ENCODE results near the gene SHMT2.
"Not testable (repeated sequence)": the region's sequence is repeated elsewhere in the genome, so short reads cannot be mapped to it uniquely, and the experiment has no call there.

SHMT2 gene

DNA sequence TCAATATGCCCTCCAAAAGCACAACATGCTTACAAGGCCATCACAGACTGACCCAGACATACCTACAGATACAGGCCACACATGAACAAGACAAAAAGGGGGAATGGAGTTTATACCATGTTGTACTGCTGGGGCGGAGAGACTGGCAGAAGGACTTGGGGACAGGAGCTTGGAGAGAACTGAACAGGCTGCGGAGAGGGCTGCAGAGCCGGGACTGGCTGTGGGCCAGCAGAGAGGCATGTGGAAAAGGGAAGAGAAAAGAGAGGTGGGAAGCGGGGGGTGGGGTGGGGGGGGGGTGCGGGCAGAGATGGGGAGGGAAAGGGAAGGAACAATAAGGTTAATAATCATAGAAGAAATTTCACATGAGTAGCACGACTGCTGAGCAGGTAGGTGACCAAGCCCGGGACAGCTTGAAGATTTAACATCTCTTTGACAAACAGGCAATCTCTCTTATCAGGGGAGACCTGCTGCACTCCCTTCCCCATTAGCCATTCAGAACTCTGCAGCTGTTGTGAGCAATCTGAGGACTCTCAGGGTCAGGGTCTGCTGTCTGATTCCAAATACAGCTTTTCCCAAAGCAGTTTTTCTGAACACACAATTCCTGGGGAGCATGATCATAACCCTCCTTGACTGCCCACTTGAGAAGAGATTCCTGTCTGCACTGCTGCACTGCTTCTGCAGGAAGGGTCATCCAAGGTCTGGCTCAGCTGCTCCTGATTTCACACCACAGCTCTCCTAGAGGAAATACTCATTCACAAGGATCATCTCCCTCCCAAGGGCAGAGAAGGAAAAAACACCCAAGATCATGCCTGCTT lies 43.0 kb downstream of the SHMT2 start:
- DNase-seq = no peak

- no peak for DNase-seq
Measured at GRCh38 chr12:57273516-57273915, 44.0 kb downstream of the SHMT2 start.

DNA sequence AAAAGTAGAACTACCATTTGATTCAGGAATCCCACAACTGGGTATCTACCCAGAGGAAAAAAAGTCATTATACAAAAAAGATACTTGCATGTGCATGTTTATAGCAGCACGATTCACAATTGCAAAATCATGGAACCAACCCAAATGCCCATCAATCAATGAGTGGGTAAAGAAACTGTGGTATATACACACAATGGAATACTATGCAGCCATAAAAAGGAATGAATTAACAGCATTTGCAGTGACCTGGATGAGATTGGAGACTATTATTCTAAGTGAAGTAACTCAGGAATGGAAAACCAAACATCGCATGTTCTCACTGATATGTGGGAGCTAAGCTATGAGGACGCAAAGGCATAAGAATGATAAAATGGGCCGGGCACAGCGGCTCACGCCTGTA lies 46.7 kb downstream of the SHMT2 start:
- DNase-seq = not testable (repeated sequence)

- peak; percentile 19 for DNase-seq
Measured at GRCh38 chr12:57276935-57277563, 47.5 kb downstream of the SHMT2 start.

DNA sequence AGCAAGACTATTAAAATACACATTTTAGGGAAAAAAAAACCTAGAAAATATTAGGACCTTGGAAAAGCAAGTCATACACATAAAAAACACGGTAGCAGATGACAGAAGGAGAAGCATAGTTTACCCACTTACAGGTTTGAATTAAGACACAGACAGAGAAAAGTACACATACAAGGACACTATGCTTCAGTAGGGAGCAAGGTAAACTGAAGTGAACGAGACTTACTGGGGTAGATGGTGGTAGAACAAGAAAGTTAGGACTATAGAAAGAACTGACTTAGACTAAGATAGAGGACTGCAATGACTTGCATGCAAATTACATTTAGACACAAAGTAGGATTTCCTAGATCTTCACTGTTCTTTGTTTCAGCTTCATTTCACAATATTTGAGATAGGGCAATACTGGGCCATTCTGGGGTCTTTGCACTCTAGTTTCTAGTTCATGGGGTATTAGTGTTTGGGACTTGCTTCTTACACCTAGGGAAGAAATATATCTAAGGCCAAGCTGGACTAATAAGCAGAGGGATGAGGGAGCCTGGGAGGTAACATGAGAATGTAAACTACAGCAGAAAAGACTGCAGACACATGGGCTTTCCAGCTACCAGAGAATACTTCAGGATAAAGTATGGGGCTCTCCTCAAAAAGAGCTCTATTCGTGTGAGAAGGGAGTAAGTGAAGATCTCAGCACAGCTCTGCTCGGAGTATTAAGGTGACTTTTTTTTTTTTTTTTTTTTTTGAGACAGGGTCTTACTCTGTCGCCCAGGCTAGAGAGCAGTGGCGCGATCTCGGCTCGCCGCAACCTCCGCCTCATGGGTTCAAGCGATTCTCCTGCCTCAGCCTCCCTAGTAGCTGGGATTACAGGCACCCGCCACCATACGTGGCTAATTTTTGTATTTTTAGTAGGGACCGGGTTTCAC lies 49.2 kb downstream of the SHMT2 start:
- no peak for DNase-seq

GRCh38 chr12:57280211-57281062 lies 50.9 kb downstream of the SHMT2 start:
- DNase-seq = peak; percentile 73

DNA sequence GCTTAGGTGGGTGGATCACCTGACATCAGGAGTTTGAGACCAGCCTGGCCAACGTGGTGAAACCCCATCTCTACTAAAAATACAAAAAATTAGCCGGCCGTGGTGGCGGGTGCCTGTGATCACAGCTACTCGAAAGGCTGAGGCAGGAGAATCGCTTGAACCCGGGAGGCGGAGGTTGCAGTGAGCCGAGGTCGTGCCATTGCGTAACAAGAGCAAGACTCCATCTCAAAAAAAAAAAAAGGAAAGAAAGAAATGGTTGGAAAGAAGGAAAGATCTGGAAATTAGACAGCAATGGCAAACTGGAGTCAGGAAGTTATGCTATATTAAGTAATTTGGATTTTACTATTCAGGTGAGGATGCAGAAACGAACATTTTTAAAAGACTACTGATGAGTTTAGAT lies 52.6 kb downstream of the SHMT2 start:
- DNase-seq = not testable (repeated sequence)
